ENCODE results near the gene KDM2A.
A peak's percentile ranks its signal among the peaks of the same experiment; 100 is the strongest.

DNA sequence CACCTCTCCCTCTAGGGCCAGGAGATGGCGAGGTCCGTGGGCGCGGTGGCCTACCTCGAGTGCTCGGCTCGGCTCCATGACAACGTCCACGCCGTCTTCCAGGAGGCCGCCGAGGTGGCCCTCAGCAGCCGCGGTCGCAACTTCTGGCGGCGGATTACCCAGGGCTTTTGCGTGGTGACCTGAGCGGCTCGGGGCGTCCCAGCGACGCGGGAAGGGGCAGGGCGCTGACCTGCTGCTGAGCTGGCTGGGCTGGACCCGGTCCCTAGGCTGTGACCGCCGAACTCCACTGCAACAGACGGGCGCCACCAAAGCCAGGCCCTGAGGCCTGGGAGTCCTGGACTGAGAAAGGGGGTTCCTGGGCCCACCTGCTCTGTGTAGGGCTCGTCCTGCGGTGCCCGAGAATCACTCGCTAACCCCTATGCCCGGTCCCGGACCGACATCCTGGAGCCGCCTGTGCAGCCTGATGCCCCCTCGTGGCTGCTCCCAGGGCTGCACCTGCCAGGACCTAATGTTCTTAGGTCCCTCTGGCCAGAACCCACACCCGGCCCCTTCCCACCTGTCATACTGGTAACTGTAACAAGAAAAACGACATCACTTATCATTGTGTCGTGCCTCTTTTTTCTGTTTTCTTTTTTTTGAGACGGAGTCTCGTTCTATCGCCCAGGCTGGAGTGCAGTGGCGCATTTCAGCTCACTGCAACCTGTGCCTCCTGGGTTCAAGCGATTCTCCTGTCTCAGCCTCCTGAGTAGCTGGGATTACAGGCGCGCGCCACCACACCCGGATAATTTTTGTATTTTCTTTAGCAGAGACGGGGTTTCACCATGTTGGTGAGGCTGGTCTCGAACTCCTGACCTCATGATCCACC, 47.4 kb upstream of the KDM2A start:
- TF ChIP-seq, protein P1, sequence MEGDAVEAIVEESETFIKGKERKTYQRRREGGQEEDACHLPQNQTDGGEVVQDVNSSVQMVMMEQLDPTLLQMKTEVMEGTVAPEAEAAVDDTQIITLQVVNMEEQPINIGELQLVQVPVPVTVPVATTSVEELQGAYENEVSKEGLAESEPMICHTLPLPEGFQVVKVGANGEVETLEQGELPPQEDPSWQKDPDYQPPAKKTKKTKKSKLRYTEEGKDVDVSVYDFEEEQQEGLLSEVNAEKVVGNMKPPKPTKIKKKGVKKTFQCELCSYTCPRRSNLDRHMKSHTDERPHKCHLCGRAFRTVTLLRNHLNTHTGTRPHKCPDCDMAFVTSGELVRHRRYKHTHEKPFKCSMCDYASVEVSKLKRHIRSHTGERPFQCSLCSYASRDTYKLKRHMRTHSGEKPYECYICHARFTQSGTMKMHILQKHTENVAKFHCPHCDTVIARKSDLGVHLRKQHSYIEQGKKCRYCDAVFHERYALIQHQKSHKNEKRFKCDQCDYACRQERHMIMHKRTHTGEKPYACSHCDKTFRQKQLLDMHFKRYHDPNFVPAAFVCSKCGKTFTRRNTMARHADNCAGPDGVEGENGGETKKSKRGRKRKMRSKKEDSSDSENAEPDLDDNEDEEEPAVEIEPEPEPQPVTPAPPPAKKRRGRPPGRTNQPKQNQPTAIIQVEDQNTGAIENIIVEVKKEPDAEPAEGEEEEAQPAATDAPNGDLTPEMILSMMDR (conservative IDR thresholded peaks at IDR 0.05; ENCODE audit: low read depth, low read length), result peak; percentile 67
- no peak for TF ChIP-seq EZH2 (IDR thresholded peaks at IDR 0.05; ENCODE audit: borderline replicate concordance, low read depth, low read length, poor library complexity, severe bottlenecking)
